Karpas-422 (cell line): ENCODE data around the gene CRELD2. TPM values are rescaled to one million over a fixed set of nuclear protein-coding genes. Genes with fewer than 3 reads are reported as not detected.
"Not testable (repeated sequence)": the region's sequence is repeated elsewhere in the genome, so short reads cannot be mapped to it uniquely, and the experiment has no call there.

ENCODE experiments used
- DNase-seq: peaks from one replicate; pipeline ENCODE4 v3.0.0-alpha.2; 2015
- H2AFZ ChIP-seq: fragments of 200-600 bp; sonication (generic); 2 replicates; pipeline ENCODE4 v1.6.1; 2014; ENCODE audit warnings: antibody characterized with exemption, low read length, mixed read lengths
- H3K27ac ChIP-seq: fragments of 200-600 bp; sonication (generic); 2 replicates; pipeline ENCODE4 v1.5.1; 2014; ENCODE audit warnings: mild to moderate bottlenecking, low read length, moderate library complexity
- H3K27me3 ChIP-seq: fragments of 200-600 bp; sonication (generic); 2 replicates; pipeline ENCODE4 v1.6.1; 2014; ENCODE audit warnings: low read length, mixed read lengths
- H3K36me3 ChIP-seq: fragments of 200-600 bp; sonication (generic); 2 replicates; pipeline ENCODE4 v1.6.1; 2014; ENCODE audit warnings: low read length, mixed read lengths; ENCODE audit not compliant: insufficient read depth
- H3K4me1 ChIP-seq: fragments of 200-600 bp; sonication (generic); 2 replicates; pipeline ENCODE4 v1.6.1; 2014; ENCODE audit warnings: mild to moderate bottlenecking, low read length, mixed read lengths
- H3K4me2 ChIP-seq: fragments of 200-600 bp; sonication (generic); 2 replicates; pipeline ENCODE4 v1.6.1; 2014; ENCODE audit warnings: low read length, low read depth, mild to moderate bottlenecking; ENCODE audit not compliant: poor library complexity, severe bottlenecking
- H3K4me3 ChIP-seq: fragments of 200-600 bp; sonication (generic); 2 replicates; pipeline ENCODE4 v1.5.1; 2014; ENCODE audit warnings: mild to moderate bottlenecking, antibody characterized with exemption, low read length, mixed read lengths
- H3K79me2 ChIP-seq: fragments of 200-600 bp; sonication (generic); 2 replicates; pipeline ENCODE4 v1.6.1; 2014; ENCODE audit warnings: mild to moderate bottlenecking, low read length, mixed read lengths
- H3K9ac ChIP-seq: fragments of 200-600 bp; sonication (generic); 2 replicates; pipeline ENCODE4 v1.6.0; 2014; ENCODE audit warnings: low read length
- H3K9me2 ChIP-seq: fragments of 200-600 bp; sonication (generic), shearing (Covaris generic); replicated peaks from 2 replicates; pipeline ENCODE4 v1.6.0; 2014; ENCODE audit warnings: mild to moderate bottlenecking, low read length, moderate library complexity; ENCODE audit not compliant: insufficient read depth
- H3K9me3 ChIP-seq: fragments of 300-700, 200-600 bp; sonication (generic); 2 replicates; pipeline ENCODE4 v1.6.1; 2014; ENCODE audit warnings: low read length, mixed read lengths
- H4K20me1 ChIP-seq: fragments of 200-600 bp; sonication (generic); 2 replicates; pipeline ENCODE4 v1.6.1; 2014; ENCODE audit warnings: mild to moderate bottlenecking, antibody characterized with exemption, low read length, low read depth; ENCODE audit not compliant: insufficient read depth
- total RNA-seq: library from RNA; depleted of rRNA; stranded (reverse); fragments of >200 nt; shearing (Covaris generic); gene quantifications from 2 replicates; pipeline ENCODE4 v1.2.3, GENCODE V29; 2014; ENCODE audit warnings: low replicate concordance

CRELD2 gene
- total RNA-seq, 1 experiment from 2014 or later: 12.7 TPM

DNA sequence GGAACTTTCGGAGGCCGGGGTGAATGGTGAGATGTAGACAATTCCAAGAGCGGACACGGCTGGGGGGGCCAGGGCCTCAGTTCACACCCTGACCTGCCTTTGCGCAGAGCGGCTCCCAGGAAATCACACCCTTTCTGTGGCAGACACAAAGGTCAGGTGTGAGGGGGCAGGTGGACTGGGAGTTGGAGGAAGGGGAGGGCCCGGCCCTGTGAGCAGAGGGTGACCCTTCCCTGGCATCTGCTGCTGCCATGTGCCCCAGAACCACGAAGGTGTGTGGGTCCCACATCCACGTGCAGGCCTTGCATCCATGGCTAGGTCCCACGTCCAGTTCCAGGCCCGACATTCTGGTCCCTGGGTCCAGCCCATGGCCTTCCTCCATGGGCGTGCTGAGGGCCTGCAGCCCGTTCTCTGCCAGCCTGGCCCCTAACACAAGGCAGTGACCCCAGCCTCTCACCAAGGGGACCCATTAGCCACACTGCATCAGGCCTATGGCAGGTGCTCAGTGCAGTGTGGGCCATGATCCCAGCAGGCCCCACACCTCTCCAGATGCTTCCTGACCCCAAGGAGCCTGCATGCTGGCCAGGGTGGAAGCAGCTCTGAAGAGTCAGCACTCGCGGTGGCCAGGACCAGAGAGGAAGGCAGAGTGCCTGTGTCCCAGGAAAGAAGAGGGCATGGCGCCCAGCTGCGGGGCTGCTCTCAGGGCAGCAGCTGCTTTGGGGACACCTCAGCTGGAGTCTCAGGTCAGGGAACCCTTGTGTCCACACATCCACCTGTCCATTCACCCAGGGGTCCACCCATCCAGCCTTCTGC lies 23.3 kb downstream of the CRELD2 start:
- Histone ChIP-seq H3K9me3 (no peaks in the 10 kb centered on the region; the same call in 1 of the 2 replicates), H3K4me2 (no peak overlapping the region), H3K4me3 (no peak overlapping the region), H3K4me1 (no peaks in the 10 kb centered on the region), H2AFZ (no peak overlapping the region), H3K36me3 (no peaks in the 10 kb centered on the region), H3K9ac (no peak overlapping the region), H3K27me3 (no peaks in the 10 kb centered on the region), H3K27ac (no peak overlapping the region), H4K20me1 (no peaks in the 10 kb centered on the region), H3K79me2 (no peaks in the 10 kb centered on the region), H3K9me2 (no peaks in the 10 kb centered on the region)
- DNase-seq: no peak

DNA sequence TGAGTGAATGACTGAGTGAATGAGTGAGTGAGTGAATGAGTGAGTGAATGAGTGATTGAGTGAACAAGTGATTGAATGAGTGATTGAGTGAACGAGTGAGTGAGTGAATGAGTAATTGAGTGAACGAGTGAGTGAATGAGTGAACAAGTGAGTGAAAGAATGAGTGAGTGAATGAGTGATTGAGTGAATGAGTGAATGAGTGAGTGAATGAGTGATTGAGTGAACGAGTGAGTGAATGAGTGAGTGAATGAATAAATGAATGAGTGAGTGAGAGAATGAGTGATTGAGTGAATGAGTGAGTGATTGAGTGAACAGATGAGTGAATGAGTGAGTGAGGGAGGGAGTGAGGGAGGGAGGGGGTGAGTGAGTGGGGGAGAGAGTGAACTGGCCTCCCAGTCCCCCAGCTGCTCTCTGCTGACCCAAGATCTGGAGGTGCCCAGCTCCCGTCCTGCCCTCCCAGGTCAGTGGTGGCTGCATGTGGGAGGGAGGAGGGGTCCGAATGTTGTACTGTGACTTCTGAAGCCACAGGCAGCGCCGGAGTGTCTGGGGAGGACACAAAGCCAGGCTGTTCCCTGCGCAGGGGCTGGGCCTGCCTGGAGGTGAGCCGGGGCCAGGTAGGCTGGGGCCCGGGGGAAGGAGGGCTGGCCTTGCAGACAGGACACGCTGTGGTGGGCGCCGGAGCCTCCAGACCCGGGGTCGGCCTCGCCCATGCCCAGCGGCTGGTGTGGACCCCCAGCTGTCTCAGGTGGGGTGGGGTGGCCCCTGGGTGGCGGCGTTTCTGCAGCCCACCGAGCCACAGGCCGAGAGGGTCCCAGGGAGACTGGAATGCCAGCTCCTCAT lies 24.4 kb downstream of the CRELD2 start:
- no peak overlapping the region for H3K27ac ChIP-seq
- no peaks in the 10 kb centered on the region for H3K27me3 ChIP-seq
- H3K9ac ChIP-seq: no peak overlapping the region
- no peak overlapping the region for H3K4me2 ChIP-seq
- H3K4me3 ChIP-seq: no peak overlapping the region
- DNase-seq: no peak
- no peaks in the 10 kb centered on the region for H3K79me2 ChIP-seq
- H3K9me3 ChIP-seq: no peaks in the 10 kb centered on the region; the same call in 1 of the 2 replicates
- H3K4me1 ChIP-seq: no peaks in the 10 kb centered on the region
- no peaks in the 10 kb centered on the region for H3K36me3 ChIP-seq
- no peaks in the 10 kb centered on the region for H3K9me2 ChIP-seq
- no peaks in the 10 kb centered on the region for H4K20me1 ChIP-seq
- no peak overlapping the region for H2AFZ ChIP-seq

DNA sequence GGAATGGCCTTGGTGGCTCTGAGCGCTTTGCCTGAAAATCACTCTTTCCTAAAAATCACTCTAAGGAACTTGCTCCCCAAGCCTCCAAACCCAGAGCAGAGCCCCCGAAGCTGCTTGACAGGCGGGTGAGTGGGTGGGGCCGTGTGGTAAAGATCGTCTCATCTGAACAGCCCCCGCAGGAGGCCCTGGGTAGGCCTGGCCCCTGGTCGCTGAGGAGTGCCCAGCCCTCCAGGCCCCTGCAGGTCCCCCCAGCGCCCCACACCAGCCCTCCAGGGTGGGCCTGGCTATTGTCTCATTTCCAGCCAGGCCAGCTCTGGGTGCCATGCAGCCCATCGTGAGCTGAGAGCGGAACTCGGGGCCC lies 25.0 kb downstream of the CRELD2 start:
- Histone ChIP-seq H3K4me3 (no peak overlapping the region), H2AFZ (no peak overlapping the region), H3K79me2 (no peaks in the 10 kb centered on the region), H3K9me2 (no peaks in the 10 kb centered on the region), H3K4me1 (no peaks in the 10 kb centered on the region), H3K9me3 (no peaks in the 10 kb centered on the region; the same call in 1 of the 2 replicates), H3K4me2 (no peak overlapping the region), H3K9ac (no peak overlapping the region), H3K27me3 (no peaks in the 10 kb centered on the region), H3K36me3 (no peaks in the 10 kb centered on the region), H4K20me1 (no peaks in the 10 kb centered on the region), H3K27ac (no peak overlapping the region)
- DNase-seq: no peak

DNA sequence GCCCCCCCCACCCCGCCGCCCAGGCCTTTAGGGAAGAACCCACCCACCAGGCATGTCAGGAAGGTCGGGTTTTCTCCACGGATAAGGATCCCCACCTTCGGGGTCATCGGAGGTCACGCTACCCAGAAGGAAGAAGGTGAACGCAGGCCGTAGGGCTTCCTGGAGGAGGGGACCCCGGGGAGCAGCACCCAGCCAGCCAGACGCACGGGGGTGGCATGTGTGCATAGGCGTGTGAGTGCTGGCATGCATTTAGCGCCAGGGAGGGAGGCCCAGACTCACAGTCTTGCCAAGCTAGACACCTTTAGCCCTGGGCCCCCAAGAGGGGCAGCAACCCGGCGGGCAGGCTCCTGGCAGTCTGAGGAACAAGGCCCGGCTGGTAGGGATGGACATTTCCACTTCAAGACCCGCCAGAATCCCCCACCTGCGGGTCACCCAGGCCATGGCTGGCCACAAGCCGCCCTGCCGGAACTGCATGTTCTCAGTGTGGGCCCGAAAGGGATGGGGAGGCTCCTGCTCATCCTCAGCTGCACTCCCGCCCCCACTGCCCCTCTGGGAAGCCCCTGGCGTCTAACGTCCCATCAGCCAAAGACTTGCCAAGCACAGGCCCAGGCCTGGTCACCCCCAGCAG lies 25.5 kb downstream of the CRELD2 start:
- H2AFZ ChIP-seq: no peak overlapping the region
- no peak overlapping the region for H3K9ac ChIP-seq
- H3K36me3 ChIP-seq: no peaks in the 10 kb centered on the region
- no peak overlapping the region for H3K27ac ChIP-seq
- H3K9me2 ChIP-seq: no peaks in the 10 kb centered on the region
- H3K79me2 ChIP-seq: no peaks in the 10 kb centered on the region
- no peaks in the 10 kb centered on the region for H3K27me3 ChIP-seq
- DNase-seq: no peak
- no peaks in the 10 kb centered on the region for H4K20me1 ChIP-seq
- no peak overlapping the region for H3K4me3 ChIP-seq
- H3K9me3 ChIP-seq: no peaks in the 10 kb centered on the region; the same call in 1 of the 2 replicates
- no peaks in the 10 kb centered on the region for H3K4me1 ChIP-seq
- no peak overlapping the region for H3K4me2 ChIP-seq

DNA sequence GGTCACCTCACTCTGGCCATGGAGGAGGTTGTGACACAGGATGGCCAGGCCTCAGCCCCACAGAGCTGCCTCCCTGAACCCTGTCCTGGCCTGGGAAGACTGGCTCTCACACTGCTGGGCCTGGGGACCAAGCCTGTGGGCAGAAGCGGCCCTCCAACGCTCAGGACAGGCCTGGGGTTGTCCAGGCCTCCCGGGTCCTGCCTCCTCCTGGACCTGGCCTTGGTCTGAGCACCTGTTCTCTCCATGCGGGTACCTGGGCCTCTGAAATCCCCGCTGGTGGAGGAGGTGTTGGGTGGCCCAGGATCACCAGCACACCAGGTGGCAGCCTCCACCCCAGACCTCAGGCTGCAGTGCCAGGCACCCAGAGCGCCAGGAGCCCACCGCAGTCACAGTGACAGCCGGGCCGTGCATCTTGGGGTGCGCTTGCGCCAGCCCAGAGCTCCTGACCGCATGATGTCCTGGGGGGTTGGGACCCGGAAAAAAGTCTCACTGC lies 26.0 kb downstream of the CRELD2 start:
- Histone ChIP-seq H3K36me3 (no peaks in the 10 kb centered on the region), H3K27me3 (no peaks in the 10 kb centered on the region), H3K27ac (no peak overlapping the region), H3K79me2 (no peaks in the 10 kb centered on the region), H2AFZ (no peak overlapping the region), H3K4me2 (no peak overlapping the region), H3K9me2 (no peaks in the 10 kb centered on the region), H3K4me3 (no peak overlapping the region), H3K4me1 (no peaks in the 10 kb centered on the region), H3K9ac (no peak overlapping the region), H4K20me1 (no peaks in the 10 kb centered on the region), H3K9me3 (no peaks in the 10 kb centered on the region; the same call in 1 of the 2 replicates)
- no peak for DNase-seq

DNA sequence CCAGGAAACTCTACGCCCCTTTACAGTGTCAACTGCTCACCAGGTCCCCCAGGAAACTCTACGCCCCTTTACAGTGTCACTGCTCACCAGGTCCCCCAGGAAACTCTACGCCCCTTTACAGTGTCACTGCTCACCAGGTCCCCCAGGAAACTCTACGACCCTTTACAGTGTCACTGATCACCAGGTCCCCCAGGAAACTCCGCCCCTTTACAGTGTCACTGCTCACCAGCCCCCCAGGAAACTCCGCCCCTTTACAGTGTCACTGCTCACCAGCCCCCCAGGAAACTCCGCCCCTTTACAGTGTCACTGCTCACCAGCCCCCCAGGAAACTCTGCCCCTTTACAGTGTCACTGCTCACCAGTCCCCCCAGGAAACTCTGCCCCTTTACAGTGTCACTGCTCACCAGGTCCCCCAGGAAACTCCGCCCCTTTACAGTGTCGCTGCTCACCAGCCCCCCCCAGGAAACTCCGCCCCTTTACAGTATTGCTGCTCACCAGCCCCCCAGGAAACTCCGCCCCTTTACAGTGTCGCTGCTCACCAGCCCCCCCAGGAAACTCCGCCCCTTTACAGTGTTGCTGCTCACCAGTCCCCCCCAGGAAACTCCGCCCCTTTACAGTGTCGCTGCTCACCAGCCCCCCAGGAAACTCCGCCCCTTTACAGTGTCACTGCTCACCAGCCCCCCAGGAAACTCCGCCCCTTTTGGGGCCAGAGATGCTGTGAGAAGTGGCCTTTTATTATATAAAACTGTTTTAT lies 26.8 kb downstream of the CRELD2 start:
- not testable (repeated sequence) for H3K4me1 ChIP-seq, H3K27me3 ChIP-seq, H3K9me2 ChIP-seq, H3K4me3 ChIP-seq, H3K79me2 ChIP-seq, H3K4me2 ChIP-seq, H3K9ac ChIP-seq, H2AFZ ChIP-seq, H3K27ac ChIP-seq, H3K9me3 ChIP-seq, H3K36me3 ChIP-seq, H4K20me1 ChIP-seq
- peak; percentile 83 for DNase-seq

DNA sequence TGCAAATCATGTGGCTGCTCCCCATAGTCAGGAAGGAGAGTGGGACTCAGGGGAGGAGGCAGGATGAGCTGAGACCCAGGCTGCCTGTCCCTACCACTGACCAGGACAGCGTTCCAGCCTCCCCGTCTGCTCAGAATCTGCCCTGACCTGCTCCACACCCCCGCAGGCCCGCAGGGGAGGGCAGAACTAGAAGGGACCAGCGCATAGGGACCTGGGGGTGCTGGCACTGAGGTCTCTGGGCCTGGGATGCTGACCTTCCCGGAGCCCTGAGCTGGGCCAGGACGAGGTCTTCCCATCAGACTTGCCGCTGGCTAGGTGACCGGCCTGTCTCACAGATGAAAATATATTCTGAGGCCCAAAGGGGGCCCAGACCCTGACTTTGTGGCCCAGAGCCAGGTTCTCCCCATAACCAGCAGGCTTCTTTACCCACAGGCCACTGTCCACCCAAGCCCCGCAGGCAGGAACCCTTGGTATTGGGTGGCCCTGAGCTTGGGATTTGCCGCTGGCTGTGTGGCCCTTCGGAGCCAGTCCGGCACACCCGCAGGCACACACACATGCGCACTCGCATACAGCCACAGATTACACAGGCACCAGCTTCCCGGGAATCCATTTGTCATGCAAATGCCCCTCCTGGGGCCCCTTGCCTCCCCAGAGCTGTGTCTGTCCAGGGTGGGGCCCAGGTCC lies 28.3 kb downstream of the CRELD2 start:
- DNase-seq: no peak
- no peaks in the 10 kb centered on the region; the same call in 1 of the 2 replicates for H3K9me3 ChIP-seq
- no peak overlapping the region for H3K27ac ChIP-seq
- no peaks in the 10 kb centered on the region for H3K79me2 ChIP-seq
- H3K9me2 ChIP-seq: no peaks in the 10 kb centered on the region
- no peak overlapping the region for H3K4me3 ChIP-seq
- H3K27me3 ChIP-seq: no peaks in the 10 kb centered on the region
- H3K36me3 ChIP-seq: no peaks in the 10 kb centered on the region
- peaks cover 8% of the 10 kb centered on the region for H3K4me1 ChIP-seq
- H3K9ac ChIP-seq: no peak overlapping the region
- no peak overlapping the region for H2AFZ ChIP-seq
- no peaks in the 10 kb centered on the region for H4K20me1 ChIP-seq
- H3K4me2 ChIP-seq: no peak overlapping the region
